GM10847 (cell line): ENCODE results near the gene ZSCAN20.

Experiments
- POLR2A ChIP-seq: IDR thresholded peaks from 2 replicates; pipeline ENCODE4 v1.6.1; 2011; ENCODE audit not compliant: insufficient read length; ENCODE audit errors: extremely low read depth

ZSCAN20 gene

GRCh38 chr1:33472269-33472980 is at the start of gene ZSCAN20:
TSS of gene ZSCAN20 (plus strand) at chr1:33472645. CDS start at chr1:33479289, 6,644 bp downstream.
- peak; percentile 65 for TF ChIP-seq POLR2A

GRCh38 chr1:33424205-33424604 is 48.2 kb upstream of the ZSCAN20 start:
- TF ChIP-seq POLR2A = no peak

GRCh38 chr1:33424610-33425009 is 47.8 kb upstream of the ZSCAN20 start:
- no peak for TF ChIP-seq POLR2A

GRCh38 chr1:33425900-33426299 is 46.5 kb upstream of the ZSCAN20 start:
- no peak for TF ChIP-seq POLR2A

- TF ChIP-seq POLR2A = no peak
Observed at GRCh38 chr1:33426916-33427315, 45.5 kb upstream of the ZSCAN20 start.

- no peak for TF ChIP-seq POLR2A
Observed at GRCh38 chr1:33428661-33429060, 43.8 kb upstream of the ZSCAN20 start.

GRCh38 chr1:33429332-33429731 is 43.1 kb upstream of the ZSCAN20 start:
- no peak for TF ChIP-seq POLR2A

GRCh38 chr1:33429856-33430691 is 42.4 kb upstream of the ZSCAN20 start:
- no peak for TF ChIP-seq POLR2A

- TF ChIP-seq POLR2A = no peak
Observed at GRCh38 chr1:33430692-33431593, 41.5 kb upstream of the ZSCAN20 start, which contains the start of gene PHC2. TSS of gene PHC2 (minus strand) at chr1:33431095. CDS start at chr1:33375539, 55,556 bp downstream.

GRCh38 chr1:33433509-33434362 is 38.7 kb upstream of the ZSCAN20 start:
- no peak for TF ChIP-seq POLR2A

GRCh38 chr1:33434363-33434750 is 38.1 kb upstream of the ZSCAN20 start:
- TF ChIP-seq POLR2A = no peak

- TF ChIP-seq POLR2A = no peak
Observed at GRCh38 chr1:33435096-33435820, 37.2 kb upstream of the ZSCAN20 start.

- TF ChIP-seq POLR2A = no peak
Observed at GRCh38 chr1:33436557-33437285, 35.7 kb upstream of the ZSCAN20 start.
